Right atrium auricular region (tissue), 2 donors: ENCODE results near the gene TBC1D2B. TPM values are rescaled to one million over a fixed set of nuclear protein-coding genes. Genes with fewer than 3 reads are reported as not detected.
A peak's percentile ranks its signal among the peaks of the same experiment; 100 is the strongest.

Experiments
- DNase-seq: peaks from one replicate; pipeline ENCODE4 v3.0.0-alpha.2; 2019; ENCODE audit warnings: low spot score
- H3K27ac ChIP-seq, 2 donors: fragments of 200-600 bp; sonication (generic); 1 replicate in 1 of 2; 2 replicates in 1 of 2; pipeline ENCODE4 v1.5.1; 2016 to 2019
- H3K27me3 ChIP-seq, 2 donors: fragments of 200-600 bp; sonication (generic); one replicate each; pipeline versions ENCODE4 v1.5.1 to v1.6.0; 2017 to 2019
- H3K36me3 ChIP-seq: fragments of 200-600 bp; sonication (generic); one replicate; pipeline ENCODE4 v1.5.1; 2016
- H3K4me1 ChIP-seq, 2 donors: fragments of 200-600 bp; sonication (generic); one replicate each; pipeline versions ENCODE4 v1.5.1 to v1.6.0; 2017 to 2019
- H3K4me3 ChIP-seq, 2 donors: fragments of 200-600 bp; sonication (generic); 1 replicate in 1 of 2; 2 replicates in 1 of 2; pipeline ENCODE4 v1.5.1; 2017 to 2019; ENCODE audit warnings: mild to moderate bottlenecking in 1 of 2, moderate library complexity in 1 of 2
- H3K9me3 ChIP-seq, 2 donors: fragments of 200-600 bp; sonication (generic); one replicate each; pipeline ENCODE4 v1.5.1; 2019
- CTCF ChIP-seq, 2 donors: fragments of 200-600 bp; sonication (generic); IDR thresholded peaks; one replicate each; pipeline ENCODE4 v1.5.1; 2019; ENCODE audit warnings: antibody characterized with exemption in 2 of 2
- total RNA-seq, 2 donors: library from RNA; depleted of rRNA; stranded (reverse); fragments of >200 nt; gene quantifications; one replicate each; pipeline ENCODE4 v1.1.0, GENCODE V29; 2016

TBC1D2B gene
- total RNA-seq, 2 donors from 2014 or later: 12.5 to 27.7 TPM

- H3K27me3 ChIP-seq: no peaks in the 10 kb centered on the region
- peak overlapping the region; percentile 74 to 88 for H3K4me3 ChIP-seq
- TF ChIP-seq CTCF (IDR thresholded peaks at IDR 0.05): peak in 1 of 2 donors; percentile 2
- H3K4me1 ChIP-seq: peaks cover 0 to 52% of the 10 kb centered on the region in 2 donors
- H3K9me3 ChIP-seq: no peaks in the 10 kb centered on the region
- no peak for DNase-seq
- no peaks in the 10 kb centered on the region for H3K36me3 ChIP-seq
- H3K27ac ChIP-seq: peak overlapping the region; percentile 87 to 91
These were observed 1.9 kb downstream of the TBC1D2B start for GRCh38 chr15:78075490-78076230.

DNA sequence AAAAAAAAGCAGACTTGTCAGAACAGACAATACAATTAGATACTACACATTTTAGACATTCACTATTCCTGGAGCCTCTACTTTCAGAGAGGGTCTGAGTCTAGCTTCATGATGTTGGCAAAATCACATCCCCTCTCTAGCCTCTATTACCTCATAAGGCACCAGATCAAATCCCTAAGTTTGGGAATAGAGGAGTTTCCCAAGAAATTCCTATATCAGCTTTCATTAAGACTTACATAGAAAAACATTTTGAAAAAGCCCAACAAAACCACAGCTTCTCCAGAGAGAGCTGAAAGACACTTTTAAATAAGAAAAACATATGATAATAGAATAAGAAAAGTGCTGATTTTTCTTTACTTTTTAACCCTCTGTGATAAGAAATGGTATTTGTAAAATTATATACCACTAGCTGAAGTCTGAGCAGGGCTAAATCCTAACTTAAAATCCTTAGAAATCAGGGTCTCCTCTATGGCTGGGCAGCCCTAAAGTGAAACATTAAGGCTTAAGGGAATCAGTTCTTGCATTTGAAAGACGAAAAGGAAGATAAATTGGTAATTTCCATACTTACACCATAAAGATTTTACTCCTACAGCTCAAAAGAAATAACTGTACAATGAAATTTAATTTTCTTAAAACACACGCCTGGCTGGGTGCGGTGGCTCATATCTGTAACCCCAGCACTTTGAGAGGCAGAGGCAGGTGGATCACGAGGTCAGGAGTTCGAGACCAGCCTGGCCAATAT is 4.3 kb downstream of the TBC1D2B start:
- H3K4me1 ChIP-seq: peaks cover 0 to 69% of the 10 kb centered on the region in 2 donors
- peak overlapping the region; percentile 53 to 56 for H3K27ac ChIP-seq
- no peaks in the 10 kb centered on the region for H3K36me3 ChIP-seq
- H3K9me3 ChIP-seq: no peaks in the 10 kb centered on the region
- no peak for DNase-seq
- TF ChIP-seq CTCF (IDR thresholded peaks at IDR 0.05): no peak
- H3K4me3 ChIP-seq: no peak overlapping the region
- H3K27me3 ChIP-seq: no peaks in the 10 kb centered on the region

DNA sequence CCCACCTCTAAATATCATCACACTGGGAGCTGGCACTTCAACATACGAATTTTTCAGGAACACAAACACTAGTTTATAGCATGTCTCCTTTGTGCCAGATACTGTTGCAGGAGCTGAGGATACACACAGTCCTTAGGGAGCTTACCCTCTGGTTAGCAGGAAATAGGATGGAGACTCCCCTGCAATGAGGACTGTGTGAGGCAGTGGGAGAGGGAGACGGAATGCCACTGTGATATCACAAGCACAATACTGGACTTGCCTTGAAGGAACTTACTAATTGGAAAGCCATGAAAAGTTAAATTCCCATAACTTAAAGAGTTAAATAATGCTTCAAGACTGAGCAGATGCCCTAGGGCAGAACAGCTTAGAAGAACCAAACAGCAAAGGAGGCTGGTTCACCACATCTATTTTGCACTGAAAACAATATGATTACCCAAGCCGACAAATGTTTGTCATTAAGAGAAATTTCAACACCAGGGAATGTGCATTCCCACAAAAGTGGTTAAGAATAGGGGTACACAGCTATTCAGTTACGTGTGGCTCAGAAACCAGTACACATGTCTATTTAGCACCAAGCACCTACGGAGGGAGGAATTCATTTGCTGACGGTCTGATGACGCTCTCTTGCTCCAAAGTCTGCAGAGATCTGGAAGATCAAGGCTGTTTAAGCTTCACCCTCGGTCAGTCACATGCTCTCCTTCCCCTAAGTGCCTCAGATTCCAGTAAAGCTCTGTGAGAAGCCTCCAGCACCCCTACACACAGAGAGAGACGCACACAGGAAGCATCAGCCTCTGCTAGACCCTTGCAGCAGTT is 5.2 kb downstream of the TBC1D2B start:
- H3K4me3 ChIP-seq: no peak overlapping the region
- peaks cover 0 to 72% of the 10 kb centered on the region in 2 donors for H3K4me1 ChIP-seq
- H3K36me3 ChIP-seq: no peaks in the 10 kb centered on the region
- TF ChIP-seq CTCF (IDR thresholded peaks at IDR 0.05): no peak
- H3K27ac ChIP-seq: peak overlapping the region; percentile 53 to 56
- no peaks in the 10 kb centered on the region for H3K9me3 ChIP-seq
- no peaks in the 10 kb centered on the region for H3K27me3 ChIP-seq
- no peak for DNase-seq

GRCh38 chr15:78071383-78071782 is 6.1 kb downstream of the TBC1D2B start:
- Histone ChIP-seq H3K4me3 (no peak overlapping the region), H3K27ac (peak overlapping the region; percentile 53 to 56), H3K9me3 (no peaks in the 10 kb centered on the region), H3K4me1 (peaks cover 0 to 75% of the 10 kb centered on the region in 2 donors), H3K27me3 (no peaks in the 10 kb centered on the region), H3K36me3 (no peaks in the 10 kb centered on the region)
- no peak for DNase-seq
- TF ChIP-seq CTCF (IDR thresholded peaks at IDR 0.05): no peak

- no peak overlapping the region for H3K4me3 ChIP-seq
- H3K27me3 ChIP-seq: no peaks in the 10 kb centered on the region
- no peak for DNase-seq
- H3K4me1 ChIP-seq: peaks cover 0 to 75% of the 10 kb centered on the region in 2 donors
- H3K27ac ChIP-seq: peak overlapping the region; percentile 43 to 88
- no peaks in the 10 kb centered on the region for H3K9me3 ChIP-seq
- no peak for TF ChIP-seq CTCF (IDR thresholded peaks at IDR 0.05)
- no peaks in the 10 kb centered on the region for H3K36me3 ChIP-seq
These were observed 7.3 kb downstream of the TBC1D2B start for GRCh38 chr15:78070049-78070700.
